ENCODE results near the gene MAST2.
"Not testable (repeated sequence)": the region's sequence is repeated elsewhere in the genome, so short reads cannot be mapped to it uniquely, and the experiment has no call there.

Gene MAST2

DNA sequence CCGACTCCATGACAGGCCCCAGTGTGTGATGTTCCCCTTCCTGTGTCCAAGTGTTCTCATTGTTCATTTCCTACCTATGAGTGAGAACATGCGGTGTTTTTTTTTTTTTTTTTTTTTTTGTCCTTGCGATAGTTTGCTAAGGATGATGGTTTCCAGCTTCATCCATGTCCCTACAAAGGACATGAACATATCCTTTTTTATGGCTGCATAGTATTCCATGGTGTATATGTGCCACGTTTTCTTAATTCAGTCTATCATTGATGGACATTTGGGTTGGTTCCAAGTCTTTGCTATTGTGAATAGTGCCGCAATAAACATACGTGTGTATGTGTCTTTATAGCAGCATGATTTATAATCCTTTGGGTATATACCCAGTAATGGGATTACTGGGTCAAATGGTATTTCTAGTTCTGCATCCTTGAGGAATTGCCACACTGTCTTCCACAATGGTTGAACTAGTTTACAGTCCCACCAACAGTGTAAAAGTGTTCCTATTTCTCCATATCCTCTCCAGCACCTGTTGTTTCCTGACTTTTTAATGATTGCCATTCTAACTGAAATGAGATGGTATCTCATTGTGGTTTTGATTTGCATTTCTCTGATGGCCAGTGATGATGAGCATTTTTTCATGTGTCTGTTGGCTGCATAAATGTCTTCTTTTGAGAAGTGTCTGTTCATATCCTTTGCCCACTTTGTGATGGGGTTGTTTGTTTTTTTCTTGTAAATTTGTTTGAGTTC lies 54.5 kb downstream of the MAST2 start:
- DNase-seq (ENCODE audit: low read depth) = not testable (repeated sequence)

GRCh38 chr1:45859221-45859620 lies 55.8 kb downstream of the MAST2 start:
- DNase-seq (ENCODE audit: low read depth) = no peak

DNA sequence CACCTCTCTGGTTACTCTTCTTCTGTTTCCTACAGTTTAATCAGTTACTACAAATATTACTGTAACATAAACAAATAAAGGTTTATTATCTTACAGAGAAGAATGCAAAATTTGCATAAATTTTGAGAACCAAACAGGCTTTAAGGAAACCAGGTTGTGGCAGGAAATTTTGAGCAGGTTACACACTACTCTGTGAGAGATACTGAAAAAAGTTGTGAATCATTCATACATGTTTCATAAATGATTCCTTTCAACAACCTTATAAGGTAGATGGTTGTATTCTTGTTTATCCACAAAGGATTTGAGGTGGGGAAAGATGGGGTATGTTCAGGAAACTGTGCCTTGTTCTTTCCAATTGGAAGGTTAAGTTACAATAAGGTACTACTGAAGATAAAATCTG lies 58.6 kb downstream of the MAST2 start:
- DNase-seq (ENCODE audit: low read depth) = no peak

DNA sequence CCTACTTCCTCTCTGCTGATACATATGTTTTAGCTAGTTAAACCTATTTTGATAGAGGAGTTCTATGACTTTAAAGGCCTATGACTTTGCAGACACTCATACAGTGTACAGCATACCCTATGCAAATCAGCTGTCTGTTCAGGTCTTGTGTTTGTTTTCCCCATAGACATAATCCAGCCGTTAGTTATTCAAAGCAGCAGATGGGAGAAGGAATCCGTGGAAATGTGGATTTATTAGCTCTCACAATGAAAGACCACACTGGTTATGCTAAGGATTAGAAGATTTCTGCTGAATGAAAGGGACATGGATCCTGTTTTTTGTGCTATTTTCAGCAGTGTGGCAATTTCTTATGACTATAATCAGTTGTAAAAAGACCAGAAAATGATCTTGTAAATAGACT lies 59.8 kb downstream of the MAST2 start:
- DNase-seq (ENCODE audit: low read depth) = no peak

DNA sequence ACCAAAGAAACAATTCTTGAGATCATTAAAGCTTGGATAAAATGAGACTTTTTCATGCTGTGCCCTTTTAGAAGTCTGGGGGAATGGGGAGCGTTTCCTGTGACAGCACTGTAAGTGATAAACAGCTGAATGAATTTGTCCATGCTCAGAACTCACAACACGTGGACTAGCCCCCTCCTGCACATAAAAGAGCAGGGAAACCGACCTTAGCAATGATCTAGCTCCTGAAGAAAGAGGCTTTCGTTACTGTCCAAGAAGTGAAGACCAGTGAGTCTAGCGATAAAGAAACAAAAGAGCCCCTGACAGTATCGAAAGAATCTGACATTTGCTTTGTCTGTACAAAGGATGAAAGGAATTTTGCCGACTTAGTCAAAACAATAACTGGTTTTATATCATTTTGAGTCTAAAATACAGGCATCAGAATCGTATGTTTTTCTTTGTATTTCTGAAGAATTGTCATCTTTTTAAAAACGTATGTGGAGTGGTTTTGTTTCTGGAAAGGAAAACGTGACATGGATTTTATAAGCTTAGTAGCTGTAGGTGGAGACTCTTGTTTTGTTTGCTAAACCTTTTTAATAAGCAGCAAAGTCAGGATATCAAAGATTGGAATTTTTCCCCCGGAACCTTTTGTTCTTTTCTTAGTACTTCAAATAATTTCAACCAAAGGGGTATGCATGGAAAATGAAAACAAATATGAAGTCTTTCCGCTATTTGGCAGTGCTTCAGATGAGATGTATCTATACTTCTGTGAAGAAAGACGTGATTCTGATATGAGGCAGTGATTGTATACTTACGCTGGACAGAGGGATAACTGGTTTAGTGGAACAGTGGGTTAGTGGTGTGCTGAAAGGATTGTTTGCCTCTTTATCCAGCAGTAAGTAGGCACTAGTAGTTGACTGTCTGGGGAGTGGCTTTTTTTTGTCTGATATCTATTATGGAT lies 61.0 kb downstream of the MAST2 start:
- no peak for DNase-seq (ENCODE audit: low read depth)

DNA sequence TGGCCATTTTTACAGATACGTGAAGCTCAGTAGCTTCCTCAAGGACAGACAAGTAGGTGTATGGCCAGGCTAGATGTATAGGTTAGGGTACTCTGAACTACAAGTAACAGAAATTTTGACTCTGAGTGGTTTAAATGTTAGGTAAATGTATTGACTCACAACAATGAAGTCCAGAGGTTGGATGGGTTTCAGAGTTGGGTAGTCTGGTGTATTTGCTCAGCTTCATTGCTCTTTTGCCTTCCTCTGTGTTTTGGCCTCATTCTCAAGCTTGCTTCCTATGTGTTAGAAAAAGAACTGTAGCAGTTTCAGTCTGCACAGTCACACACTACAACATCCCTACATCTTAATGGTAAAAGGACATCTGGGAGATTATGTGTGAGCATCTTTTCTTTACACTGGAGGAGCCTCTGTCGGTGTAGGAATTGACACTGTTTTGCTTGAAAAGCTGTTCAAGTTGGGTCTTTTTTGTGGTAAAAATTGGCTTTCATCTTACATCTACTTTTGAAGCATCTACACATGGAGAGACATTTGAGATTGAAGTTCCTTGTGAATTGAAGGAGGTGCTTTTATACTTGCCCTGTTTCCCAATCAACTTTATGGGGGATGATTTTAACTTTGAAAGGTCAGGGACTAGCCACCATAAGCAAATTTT lies 64.4 kb downstream of the MAST2 start:
- DNase-seq (ENCODE audit: low read depth) = no peak

- no peak for DNase-seq (ENCODE audit: low read depth)
These were observed 65.4 kb downstream of the MAST2 start for GRCh38 chr1:45868861-45869260.

DNA sequence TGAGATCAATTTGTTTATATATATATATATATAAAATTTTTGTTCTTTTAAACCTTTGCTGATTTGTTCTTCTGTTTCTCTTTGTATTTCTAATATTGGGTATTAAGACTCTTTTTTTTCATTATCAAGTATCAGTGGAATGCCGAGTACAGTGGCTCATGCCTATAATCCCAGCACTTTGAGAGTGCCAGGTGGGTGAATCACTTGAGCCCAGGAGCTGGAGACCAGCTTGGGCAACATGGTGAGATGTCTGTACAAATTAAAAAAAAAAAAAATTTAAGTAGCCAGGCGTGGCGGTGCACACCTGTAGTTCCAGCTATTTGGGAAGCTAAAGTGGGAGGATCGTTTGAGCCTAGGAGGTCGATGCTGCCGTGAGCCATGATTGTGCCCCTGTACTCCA lies 67.1 kb downstream of the MAST2 start:
- DNase-seq (ENCODE audit: low read depth) = no peak

DNA sequence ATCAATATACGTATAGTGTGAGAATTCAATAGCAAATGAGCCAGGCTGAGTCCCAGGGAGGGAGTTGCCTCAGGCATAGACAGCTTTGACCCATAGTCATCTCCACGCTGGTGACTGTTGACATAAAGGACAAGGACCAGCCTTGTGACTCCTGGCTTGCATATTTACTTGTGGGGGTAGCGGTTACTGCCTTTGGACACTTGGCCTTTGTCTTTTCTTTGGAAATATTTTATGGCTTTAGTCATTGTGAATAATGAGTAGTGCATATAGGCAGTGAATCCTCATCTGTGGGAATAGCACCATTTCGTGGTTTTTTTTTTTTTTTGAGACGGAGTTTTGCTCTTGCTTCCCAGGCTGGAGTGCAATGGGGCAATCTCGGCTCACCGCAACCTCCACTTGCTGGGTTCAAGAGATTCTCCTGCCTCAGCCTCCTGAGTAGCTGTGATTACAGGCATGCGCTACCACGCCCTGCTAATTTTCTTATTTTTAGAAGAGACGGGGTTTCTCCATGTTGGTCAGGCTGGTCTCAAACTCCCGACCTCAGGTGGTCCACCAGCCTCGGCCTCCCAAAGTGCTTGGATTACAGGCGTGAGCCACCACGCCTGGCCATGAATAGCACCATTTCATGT lies 68.9 kb downstream of the MAST2 start:
- not testable (repeated sequence) for DNase-seq (ENCODE audit: low read depth)

GRCh38 chr1:45876000-45876617 lies 72.7 kb downstream of the MAST2 start:
- DNase-seq (ENCODE audit: low read depth) = no peak

DNA sequence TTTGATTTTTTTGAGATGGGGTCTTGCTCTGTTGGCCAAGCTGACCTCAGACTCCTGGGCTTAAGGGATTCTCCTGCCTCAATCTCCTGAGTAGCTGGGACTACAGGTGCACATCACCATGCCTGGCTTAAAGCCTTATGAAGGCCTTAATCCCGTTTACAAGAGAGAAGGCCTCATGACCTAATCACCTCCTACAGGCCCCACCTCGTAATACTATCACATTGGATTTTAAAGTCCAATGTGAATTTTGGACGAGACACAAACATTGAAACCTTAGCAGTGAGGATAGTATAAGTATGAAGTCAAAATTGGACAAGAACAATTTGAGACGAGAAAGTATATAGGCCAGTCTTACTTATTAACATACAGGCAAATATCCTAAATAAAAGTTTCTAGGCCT lies 73.9 kb downstream of the MAST2 start:
- no peak for DNase-seq (ENCODE audit: low read depth)

DNA sequence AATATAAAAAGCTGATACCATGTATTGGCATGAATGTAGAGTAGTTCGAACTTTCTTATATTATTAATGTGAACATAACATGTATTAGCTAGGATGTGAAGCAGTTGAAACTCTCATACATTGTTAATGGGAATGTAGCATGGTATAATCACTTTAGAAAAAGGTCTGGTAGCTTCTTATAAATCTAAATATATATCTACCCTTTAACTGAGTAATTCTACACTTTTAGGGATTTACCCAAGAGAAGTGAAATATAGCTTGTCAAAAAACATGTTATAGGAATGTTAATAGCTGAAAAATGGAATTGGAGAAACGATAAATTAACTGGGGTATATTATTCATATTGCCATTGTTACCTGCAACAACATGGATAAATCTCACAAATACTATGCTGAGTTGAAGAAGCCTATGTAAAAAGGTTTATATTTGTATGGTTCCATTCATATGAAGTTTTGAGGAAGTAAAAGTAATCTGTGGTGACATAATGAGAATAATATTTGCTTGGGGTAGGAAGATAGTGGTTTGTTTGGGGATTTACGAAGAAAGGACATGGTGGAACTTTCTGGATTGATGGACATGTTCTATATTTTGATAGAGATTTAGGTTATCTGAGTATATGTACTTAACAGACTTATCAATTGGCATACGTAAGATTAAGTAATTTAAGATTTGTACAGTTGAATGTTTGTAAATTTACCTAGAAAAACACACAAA lies 76.6 kb downstream of the MAST2 start:
- DNase-seq (ENCODE audit: low read depth) = no peak

GRCh38 chr1:45880930-45881329 lies 77.5 kb downstream of the MAST2 start:
- DNase-seq (ENCODE audit: low read depth) = no peak

DNA sequence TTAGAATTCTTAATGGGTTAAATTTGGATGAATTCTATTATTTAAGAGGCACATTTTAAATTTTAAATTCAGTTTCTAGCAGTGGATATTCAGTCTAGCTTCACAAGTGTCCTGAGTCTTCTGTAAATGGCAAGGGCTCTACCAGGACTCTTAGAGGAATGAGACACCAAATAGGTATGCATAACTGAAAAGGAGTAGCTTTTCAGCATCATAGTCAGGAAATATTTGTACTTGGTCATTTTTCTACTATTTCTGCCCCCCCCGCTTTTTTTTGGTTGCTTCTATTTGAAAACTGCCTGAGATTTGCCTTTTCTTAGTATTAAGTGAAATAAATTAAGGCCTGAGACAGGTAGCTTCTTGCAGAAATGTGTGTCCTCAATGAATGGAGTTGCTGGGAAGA lies 80.2 kb downstream of the MAST2 start:
- no peak for DNase-seq (ENCODE audit: low read depth)

DNA sequence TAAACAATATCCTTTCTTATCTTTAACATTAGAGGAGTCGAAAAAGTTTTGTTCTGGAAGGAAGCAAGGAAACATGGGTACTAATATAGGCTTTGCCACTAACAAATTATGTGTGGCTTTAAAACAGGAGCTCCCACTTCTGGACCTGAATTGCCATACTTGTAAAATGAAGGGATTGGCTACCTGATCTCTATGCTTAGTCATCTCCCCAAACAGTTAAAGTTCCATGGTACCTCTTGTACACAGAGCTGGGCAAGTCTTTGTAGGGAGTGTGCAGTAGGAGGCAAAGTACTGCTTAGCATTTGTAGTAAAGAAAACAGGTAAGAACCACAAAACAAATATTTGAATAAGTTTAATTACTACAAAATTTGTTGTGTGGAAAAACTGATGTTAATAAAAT lies 81.3 kb downstream of the MAST2 start:
- no peak for DNase-seq (ENCODE audit: low read depth)

DNA sequence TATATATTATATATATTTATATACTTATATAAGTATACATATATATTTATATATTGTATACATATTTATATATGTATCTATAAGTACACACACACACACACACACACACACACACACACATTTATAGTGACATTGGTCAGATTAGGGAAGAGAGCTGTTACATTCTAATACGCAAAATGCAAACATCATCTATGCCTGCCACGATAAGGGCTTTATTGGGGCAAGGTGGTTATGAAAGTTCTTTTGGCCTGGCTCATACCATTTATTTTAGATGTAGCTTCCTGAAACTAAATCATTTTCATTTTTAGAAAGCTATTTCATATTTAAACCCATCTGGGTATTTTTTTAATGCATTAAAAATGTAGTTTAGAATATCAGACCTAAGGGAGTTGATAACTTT lies 82.8 kb downstream of the MAST2 start:
- no peak for DNase-seq (ENCODE audit: low read depth)

- no peak for DNase-seq (ENCODE audit: low read depth)
These were observed 83.9 kb downstream of the MAST2 start for GRCh38 chr1:45887156-45887842.

DNA sequence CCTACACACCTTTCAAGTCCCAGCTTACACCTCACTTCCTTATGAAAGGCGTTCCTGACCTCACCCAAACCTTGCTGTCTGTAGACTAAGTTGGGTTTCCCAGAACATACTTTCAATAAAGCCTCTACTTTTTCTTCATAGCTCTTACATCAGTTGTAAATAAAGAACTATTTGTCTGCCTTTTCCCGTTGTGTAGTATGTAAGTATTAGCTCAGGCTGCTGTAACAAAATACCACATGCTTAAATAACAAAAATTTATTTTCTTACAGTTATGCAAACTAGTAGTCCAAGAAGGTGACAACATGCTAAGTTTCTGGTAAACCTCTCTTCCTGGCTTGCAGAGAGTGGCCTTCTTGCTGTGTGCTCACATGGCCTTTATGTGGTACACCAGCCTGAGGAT lies 86.7 kb downstream of the MAST2 start:
- DNase-seq (ENCODE audit: low read depth) = no peak

DNA sequence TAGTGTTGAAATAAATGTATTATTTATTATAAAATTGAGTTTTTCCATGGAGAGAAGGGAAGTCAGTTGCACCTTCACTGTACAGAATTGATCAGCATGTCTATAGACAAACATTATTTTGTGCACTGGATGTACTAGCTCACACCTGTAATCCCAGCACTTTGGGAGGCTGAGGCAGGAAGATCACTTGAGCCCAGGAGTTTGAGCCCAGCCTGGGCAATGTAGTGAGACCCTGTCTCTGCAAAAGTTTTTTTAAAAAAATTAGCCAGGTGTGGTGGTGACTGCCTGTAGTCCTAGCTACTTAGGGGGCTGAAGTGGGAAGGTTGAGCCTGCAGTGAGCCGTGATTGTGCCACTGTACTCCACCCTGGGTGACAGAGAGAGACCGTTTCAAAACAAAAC lies 87.7 kb downstream of the MAST2 start:
- DNase-seq (ENCODE audit: low read depth) = no peak

DNA sequence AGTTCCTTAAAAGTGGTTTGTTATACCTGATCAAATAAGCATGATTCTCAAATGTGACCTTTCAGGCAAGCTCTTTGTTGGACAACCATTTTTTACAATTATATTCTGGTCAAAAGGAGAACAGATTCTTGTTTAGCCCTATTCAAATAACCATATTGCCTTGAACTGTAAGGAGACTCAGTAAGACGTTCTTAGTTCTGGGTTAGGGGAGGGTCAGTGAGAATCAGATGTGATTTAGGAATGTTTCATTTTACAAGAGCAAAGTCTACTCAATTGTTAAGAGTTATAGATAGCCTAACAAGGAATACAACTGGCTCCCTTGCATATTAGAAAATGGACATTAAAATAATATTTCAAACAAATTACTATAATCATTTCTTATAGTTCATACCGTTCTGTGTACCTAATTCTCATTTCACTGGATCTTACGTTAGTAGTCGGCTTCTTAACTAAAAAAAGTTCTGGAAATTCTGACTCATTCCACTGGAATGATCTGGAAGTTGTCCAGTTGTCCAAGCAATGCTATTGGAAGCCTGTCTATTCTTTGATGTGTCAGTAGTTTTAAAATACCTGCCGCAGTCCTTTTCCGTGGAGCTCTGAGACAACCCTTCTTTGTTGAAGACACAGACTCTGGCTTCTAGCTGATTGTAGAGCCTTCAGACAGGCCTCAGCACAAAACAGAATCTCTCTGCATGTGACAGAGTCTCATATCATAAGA lies 88.8 kb downstream of the MAST2 start:
- DNase-seq (ENCODE audit: low read depth) = no peak
